ENCODE results near the gene RACGAP1.
A peak's percentile ranks its signal among the peaks of the same experiment; 100 is the strongest.

The RACGAP1 gene

GRCh38 chr12:49968471-49968870 is 56.8 kb downstream of the RACGAP1 start:
- no peak for DNase-seq (ENCODE audit: low spot score)

- DNase-seq (ENCODE audit: low spot score) = no peak
Observed at GRCh38 chr12:49967777-49968250, 57.5 kb downstream of the RACGAP1 start.

- peak; percentile 95 for DNase-seq (ENCODE audit: low spot score)
Observed at GRCh38 chr12:49967042-49967776, 58.1 kb downstream of the RACGAP1 start.

DNA sequence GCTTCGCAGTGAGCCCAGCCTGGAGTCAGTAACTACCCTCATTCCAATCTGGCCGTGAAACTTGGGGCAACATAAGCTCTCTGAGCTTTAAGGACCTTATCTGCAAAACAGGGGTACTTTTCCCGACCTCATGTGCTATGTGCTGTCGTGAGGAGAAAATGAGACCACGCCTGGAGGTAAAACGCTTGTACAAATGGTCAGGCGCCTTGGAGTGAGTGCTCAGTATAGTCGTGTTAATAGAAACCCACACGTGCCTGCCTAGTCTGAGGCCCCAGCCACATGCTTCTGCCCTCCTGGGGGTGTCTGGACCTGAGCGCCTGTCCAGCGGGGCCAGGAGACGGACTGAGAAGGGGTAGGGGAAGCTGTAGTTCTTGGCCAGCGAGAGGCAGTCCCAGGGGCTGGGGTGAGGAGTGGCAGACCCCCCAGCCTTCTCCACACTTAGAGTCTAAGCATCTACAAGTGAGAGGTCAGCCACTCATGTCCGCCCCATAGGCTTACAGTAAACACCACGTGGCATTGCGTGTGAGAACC is 58.7 kb downstream of the RACGAP1 start:
- DNase-seq (ENCODE audit: low spot score) = no peak

DNA sequence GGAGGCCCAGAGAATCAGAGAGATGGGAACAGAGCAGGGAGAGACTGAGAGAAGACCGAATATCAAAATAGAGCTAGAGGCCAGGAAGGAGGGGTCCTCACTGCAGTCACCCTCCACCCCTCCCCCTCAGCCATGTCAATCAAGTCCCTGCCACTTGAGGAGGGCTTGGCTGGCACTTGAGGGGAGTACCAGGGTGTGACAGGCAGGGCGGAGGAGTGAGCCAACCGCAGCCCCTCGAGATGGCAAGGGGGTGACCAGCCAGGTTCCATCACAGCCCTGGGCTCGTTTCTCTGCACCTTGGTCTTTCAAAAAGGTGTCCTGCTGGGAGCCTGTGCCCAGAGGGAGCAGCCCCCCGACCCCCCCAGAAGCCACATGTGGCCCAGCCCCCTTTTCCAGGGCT is 59.5 kb downstream of the RACGAP1 start:
- DNase-seq (ENCODE audit: low spot score) = no peak

GRCh38 chr12:49964849-49965624 is 60.3 kb downstream of the RACGAP1 start:
- no peak for DNase-seq (ENCODE audit: low spot score)

- no peak for DNase-seq (ENCODE audit: low spot score)
Observed at GRCh38 chr12:49963976-49964815, 61.1 kb downstream of the RACGAP1 start.

DNA sequence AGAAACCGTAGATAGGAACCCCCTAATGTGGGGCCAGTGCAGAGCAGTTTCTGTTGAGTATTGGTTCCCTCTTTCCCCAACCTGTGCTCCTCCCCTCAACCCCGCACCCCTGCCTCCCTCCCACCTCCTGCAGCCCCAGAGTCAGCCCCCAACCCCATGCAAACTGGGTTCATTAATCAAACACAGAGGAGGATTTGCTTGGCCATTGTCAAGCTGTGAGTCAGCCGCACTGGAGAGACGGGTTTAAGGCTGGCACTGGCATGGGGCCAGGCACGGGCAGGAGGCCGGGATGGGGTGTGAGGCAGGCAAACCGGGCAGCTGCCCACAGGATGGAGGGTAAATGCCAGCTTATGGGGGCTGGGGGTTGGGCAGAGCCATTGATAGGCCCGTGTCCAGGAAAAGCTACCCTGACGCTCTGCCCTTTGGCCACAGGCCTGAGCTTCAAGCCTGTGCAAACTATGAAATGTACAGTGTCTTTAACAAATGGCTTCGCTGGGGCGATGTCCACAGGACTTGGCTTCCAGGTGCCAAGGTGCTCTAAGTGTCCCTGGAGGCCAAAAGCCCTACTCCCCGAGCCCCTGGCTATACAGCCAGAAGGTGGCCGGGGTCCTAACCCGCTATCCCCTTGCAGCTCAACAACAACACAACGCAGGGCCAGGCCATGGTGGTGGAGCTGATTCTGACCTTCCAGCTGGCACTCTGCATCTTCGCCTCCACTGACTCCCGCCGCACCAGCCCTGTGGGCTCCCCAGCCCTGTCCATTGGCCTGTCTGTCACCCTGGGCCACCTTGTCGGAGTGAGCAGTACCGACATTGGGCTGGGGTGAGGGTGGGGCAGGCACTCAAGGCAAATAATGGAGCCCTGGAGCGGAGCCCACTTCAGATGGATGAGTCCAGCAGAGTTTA is 62.2 kb downstream of the RACGAP1 start:
- peak; percentile 45 for DNase-seq (ENCODE audit: low spot score)

DNA sequence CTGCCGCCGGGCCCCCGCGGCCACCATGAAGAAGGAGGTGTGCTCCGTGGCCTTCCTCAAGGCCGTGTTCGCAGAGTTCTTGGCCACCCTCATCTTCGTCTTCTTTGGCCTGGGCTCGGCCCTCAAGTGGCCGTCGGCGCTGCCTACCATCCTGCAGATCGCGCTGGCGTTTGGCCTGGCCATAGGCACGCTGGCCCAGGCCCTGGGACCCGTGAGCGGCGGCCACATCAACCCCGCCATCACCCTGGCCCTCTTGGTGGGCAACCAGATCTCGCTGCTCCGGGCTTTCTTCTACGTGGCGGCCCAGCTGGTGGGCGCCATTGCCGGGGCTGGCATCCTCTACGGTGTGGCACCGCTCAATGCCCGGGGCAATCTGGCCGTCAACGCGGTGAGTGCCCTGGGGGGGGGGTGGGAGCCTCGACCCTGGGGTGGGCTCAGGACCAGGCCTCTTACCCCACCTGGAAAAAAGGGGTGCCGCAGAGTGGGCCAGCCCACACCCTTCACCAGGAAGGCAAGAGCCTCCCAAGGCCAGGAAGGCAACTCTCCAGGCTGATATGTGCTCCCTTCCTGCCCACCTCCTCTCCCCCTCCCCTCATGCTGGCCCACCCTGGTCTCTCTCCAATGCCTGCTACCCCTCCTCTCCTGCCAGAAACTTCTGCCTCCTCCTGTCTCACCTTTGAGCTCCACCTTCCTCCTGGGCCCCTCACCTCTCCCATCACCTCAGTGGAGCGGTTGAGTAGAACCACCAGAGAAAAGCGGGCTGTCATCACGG is 63.1 kb downstream of the RACGAP1 start:
- DNase-seq (ENCODE audit: low spot score) = no peak

GRCh38 chr12:49961111-49961922 is 64.0 kb downstream of the RACGAP1 start, which contains the start of gene AQP5:
TSS of gene AQP5 (plus strand) at chr12:49961872. CDS start at chr12:49962018, 146 bp downstream.
- DNase-seq (ENCODE audit: low spot score) = no peak

DNA sequence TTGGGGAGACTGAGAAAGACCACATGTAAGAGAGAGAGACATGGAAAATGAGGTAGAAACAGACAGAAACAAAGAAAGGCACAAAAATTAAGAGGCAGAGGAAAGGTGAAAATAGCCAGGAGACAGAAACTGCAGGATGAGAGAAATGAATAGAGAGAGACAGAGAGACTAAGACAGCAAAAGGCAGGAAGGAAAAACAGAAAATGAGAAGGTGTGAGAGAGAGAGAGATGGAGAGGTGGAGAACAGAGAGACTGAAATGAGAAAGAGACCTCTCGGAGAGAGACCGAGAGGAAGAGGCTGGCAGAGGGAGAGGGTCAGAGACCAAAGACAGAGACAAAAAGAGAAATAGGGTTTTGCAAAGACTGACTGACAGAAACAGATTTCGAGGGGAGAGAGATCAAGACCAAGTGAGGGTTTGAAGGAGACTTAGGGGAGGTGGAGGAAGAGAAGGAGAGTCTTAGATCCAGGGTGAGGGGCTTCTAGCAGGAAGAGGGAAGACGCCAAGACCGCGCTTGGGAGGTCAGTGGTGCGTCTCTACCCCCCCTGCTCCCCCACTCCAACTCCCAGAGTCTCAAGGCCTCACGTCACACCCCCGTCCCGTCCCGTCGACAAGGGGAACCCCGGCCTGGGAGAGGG is 64.7 kb downstream of the RACGAP1 start:
- no peak for DNase-seq (ENCODE audit: low spot score)

- DNase-seq (ENCODE audit: low spot score) = no peak
Observed at GRCh38 chr12:49959685-49960473, 65.4 kb downstream of the RACGAP1 start.

DNA sequence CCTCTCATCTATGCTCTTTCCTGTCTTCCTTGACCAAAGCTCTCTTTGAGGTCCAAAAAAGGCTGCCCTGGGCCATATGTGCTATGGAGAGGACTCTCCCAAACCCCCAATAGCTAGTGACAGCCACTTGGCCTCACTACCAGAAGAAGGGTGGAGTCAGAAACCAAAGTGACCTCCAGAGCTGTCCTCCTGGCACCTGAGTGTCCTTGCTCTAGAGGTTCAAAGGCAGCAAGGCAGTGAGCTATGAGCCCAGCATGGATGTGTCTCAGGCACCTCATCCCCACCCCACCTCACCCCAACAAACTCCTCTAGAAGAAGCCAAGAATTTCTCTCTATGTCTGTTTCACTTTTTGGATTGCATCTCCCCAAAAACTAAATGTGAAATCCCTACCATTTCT is 67.7 kb downstream of the RACGAP1 start:
- DNase-seq (ENCODE audit: low spot score) = no peak

DNA sequence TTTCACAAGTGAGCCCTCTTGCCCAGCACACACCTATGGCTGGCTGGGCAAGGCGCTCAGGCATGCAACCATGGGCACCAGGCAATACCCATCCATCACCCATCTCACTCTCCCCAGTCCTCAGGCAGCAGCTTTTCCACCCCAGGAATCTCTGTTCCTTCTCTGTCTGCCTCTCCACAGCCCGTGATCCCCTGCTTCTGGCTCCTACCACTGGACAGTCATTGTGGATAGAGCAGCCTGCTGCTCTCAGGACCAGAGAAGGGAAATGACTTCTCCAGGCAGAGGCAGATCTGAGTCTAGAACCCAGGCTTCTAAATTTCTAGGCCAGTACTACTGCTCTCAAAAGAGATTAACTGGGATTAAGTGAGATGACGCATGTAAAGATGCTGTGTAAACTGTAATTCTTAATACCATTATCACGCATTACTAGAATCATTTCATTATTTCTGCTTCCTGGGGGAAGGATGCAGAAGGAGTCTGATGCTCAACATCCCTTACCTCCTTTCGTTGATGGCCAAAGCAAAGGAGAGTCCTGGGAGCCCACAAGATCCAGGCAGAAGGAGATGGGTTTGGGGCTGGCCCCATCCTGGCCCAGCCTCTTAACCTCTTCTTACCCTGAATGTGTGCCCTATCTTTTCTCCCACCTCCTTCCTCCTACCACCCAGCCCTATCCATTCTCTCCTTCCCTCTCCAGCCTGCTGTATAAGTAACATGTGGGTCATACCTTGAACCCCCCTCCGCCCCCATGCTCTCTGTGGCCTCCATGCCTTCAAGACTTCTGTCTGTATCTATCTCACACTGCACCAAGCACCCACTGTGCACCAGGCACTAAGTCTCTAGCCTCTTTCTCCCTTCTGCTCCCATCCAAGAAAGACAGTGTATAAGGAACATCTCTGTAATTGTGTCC is 68.4 kb downstream of the RACGAP1 start:
- DNase-seq (ENCODE audit: low spot score) = no peak

GRCh38 chr12:49955899-49956662 is 69.2 kb downstream of the RACGAP1 start:
- DNase-seq (ENCODE audit: low spot score) = no peak
